HEK293T (cell line): ENCODE measurements around the gene SNX32.
"Not testable (repeated sequence)": the region's sequence is repeated elsewhere in the genome, so short reads cannot be mapped to it uniquely, and the experiment has no call there.

Experiments used
- CTCF ChIA-PET: fragments of 350-600 bp; formaldehyde crosslinking; extraction: SDS; loops from one replicate; lab custom pipeline; 2021; ENCODE audit warnings: antibody characterized with exemption, inconsistent platforms; lab: Yijun Ruan, JAX
- POLR2A ChIA-PET: fragments of 350-600 bp; formaldehyde crosslinking; extraction: SDS; loops from one replicate; lab custom pipeline; 2020; ENCODE audit warnings: antibody characterized with exemption, inconsistent platforms; lab: Yijun Ruan, JAX
- DNase-seq: peaks from one replicate; pipeline ENCODE4 v3.0.0; 2012; ENCODE audit warnings: mixed read lengths; ENCODE audit errors: extremely low spot score
- ARNT ChIP-seq: fragments of 450-650 bp; IDR thresholded peaks from 2 replicates; pipeline ENCODE4 v1.6.1; 2017; ENCODE audit warnings: mild to moderate bottlenecking
- BHLHE40 ChIP-seq: fragments of 450-650 bp; IDR thresholded peaks from 2 replicates; pipeline ENCODE4 v1.6.1; 2016; ENCODE audit warnings: mild to moderate bottlenecking, moderate library complexity, borderline replicate concordance
- CTBP1 ChIP-seq: fragments of 450-650 bp; IDR thresholded peaks from 2 replicates; pipeline ENCODE4 v1.6.1; 2016; ENCODE audit warnings: borderline replicate concordance
- ELF4 ChIP-seq: fragments of 450-650 bp; IDR thresholded peaks from 2 replicates; pipeline ENCODE4 v1.6.1; 2017; ENCODE audit warnings: antibody characterized with exemption
- FOXA1 ChIP-seq: fragments of 450-650 bp; IDR thresholded peaks from 2 replicates; pipeline ENCODE4 v1.6.1; 2016; ENCODE audit warnings: mild to moderate bottlenecking
- FOXK2 ChIP-seq: fragments of 450-650 bp; IDR thresholded peaks from 2 replicates; pipeline ENCODE4 v1.6.1; 2016; ENCODE audit warnings: mild to moderate bottlenecking
- FOXM1 ChIP-seq: fragments of 450-650 bp; IDR thresholded peaks from 2 replicates; pipeline ENCODE4 v1.6.1; 2017; ENCODE audit warnings: mild to moderate bottlenecking, borderline replicate concordance
- HDGF ChIP-seq: fragments of 450-650 bp; IDR thresholded peaks from 2 replicates; pipeline ENCODE4 v1.6.1; 2017; ENCODE audit warnings: antibody characterized with exemption, borderline replicate concordance
- L3MBTL2 ChIP-seq: fragments of 450-650 bp; conservative IDR thresholded peaks from 2 replicates; pipeline ENCODE4 v1.6.1; 2016; ENCODE audit warnings: mild to moderate bottlenecking
- LEF1 ChIP-seq: fragments of 450-650 bp; IDR thresholded peaks from 2 replicates; pipeline ENCODE4 v1.6.1; 2017; ENCODE audit warnings: mild to moderate bottlenecking, borderline replicate concordance
- NFRKB ChIP-seq: fragments of 450-650 bp; IDR thresholded peaks from 2 replicates; pipeline ENCODE4 v1.6.1; 2016; ENCODE audit warnings: mild to moderate bottlenecking, moderate library complexity
- PKNOX1 ChIP-seq: fragments of 450-650 bp; IDR thresholded peaks from 2 replicates; pipeline ENCODE4 v1.6.1; 2016
- SP1 ChIP-seq: fragments of 450-650 bp; IDR thresholded peaks from 2 replicates; pipeline ENCODE4 v1.6.1; 2017
- SUZ12 ChIP-seq: fragments of 450-650 bp; IDR thresholded peaks from 2 replicates; pipeline ENCODE4 v1.6.1; 2016; ENCODE audit warnings: mild to moderate bottlenecking
- TARDBP ChIP-seq: fragments of 450-650 bp; IDR thresholded peaks from 2 replicates; pipeline ENCODE4 v1.6.1; 2016
- ZNF384 ChIP-seq: fragments of 450-650 bp; IDR thresholded peaks from 2 replicates; pipeline ENCODE4 v1.6.1; 2016

Gene SNX32

GRCh38 chr11:65844231-65844872, 10.6 kb downstream of the SNX32 start:
- DNase-seq, result no peak
- CTCF ChIA-PET, result no interaction called here
- TF ChIP-seq ARNT (no peak), PKNOX1 (no peak)
- POLR2A ChIA-PET, result interaction anchor here (1.1 kb wide), 1 partner anchor 15 kb away, joined by 5 read pairs; no protein-coding TSS in a partner anchor

- TF ChIP-seq SUZ12 (no peak), L3MBTL2 (no peak)
- no peak for DNase-seq
- ChIA-PET POLR2A (interaction anchor here (2.1 to 7.1 kb wide), 2 partner anchors 12 to 128 kb away, joined by 4 to 44 read pairs; partner anchors contain the start of genes MUS81 and RNASEH2C), CTCF (interaction anchor here (1.2 kb wide), 1 partner anchor 142 kb away, joined by 3 read pairs; no protein-coding TSS in a partner anchor)
These were observed 14.0 kb downstream of the SNX32 start for GRCh38 chr11:65847746-65848145.

DNA sequence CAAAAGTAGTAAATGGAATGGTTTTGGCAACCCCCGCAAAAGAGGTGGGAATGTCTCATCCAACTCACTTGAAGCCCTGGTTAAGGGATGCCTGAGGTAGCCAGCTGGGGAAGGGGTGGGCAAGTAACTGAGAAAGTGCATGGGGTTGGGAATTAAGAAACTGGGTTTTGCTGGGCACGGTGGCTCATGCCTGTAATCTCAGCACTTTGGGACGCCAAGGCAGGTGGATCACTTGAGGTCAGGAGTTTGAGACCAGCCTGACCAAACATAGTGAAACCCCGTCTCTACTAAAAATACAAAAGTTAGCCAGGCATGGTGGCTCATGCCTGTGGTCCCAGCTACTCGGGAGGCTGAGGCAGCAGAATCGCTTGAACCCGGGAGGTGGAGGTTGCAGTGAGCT, 14.9 kb downstream of the SNX32 start:
- ChIA-PET CTCF (interaction anchor here (0.9 to 3.4 kb wide), 4 partner anchors 11 to 143 kb away, joined by 3 to 19 read pairs (median 3); partner anchors contain the start of gene MUS81), POLR2A (interaction anchor here (7.1 kb wide), 1 partner anchor 11 kb away, joined by 44 read pairs; the partner anchor contains the start of gene MUS81)
- not testable (repeated sequence) for DNase-seq

GRCh38 chr11:65849366-65849765, 15.6 kb downstream of the SNX32 start:
- POLR2A ChIA-PET, result interaction anchor here (0.9 to 7.1 kb wide), 3 partner anchors 11 to 138 kb away, joined by 3 to 44 read pairs (median 5); partner anchors contain the start of genes KAT5 and MUS81
- no peak for TF ChIP-seq CTBP1

DNA sequence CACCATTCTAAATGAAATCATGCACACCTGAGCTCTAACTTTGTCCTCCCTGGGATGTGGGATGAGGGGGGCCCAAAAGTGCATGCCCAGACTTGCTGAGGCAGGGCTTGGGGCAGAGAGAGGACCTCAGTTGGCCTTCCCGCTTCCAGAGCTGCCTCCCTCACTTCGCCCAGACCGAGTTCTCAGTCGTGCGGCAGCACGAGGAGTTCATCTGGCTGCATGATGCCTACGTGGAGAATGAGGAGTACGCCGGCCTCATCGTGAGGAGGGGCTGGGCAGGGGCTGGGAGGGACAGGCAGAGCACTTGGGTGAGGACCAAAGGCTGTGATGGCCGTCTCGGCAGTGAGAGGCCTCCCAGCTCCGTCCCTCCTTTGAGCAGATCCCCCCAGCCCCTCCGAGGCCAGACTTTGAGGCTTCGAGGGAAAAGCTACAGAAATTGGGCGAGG, 16.0 kb downstream of the SNX32 start:
- TF ChIP-seq ZNF384, result no peak
- TF ChIP-seq PKNOX1, result no peak
- no peak for TF ChIP-seq CTBP1
- TF ChIP-seq TARDBP, result no peak
- TF ChIP-seq FOXA1, result no peak
- no peak for TF ChIP-seq FOXK2
- TF ChIP-seq L3MBTL2, result no peak
- no peak for TF ChIP-seq SUZ12
- no peak for TF ChIP-seq BHLHE40
- TF ChIP-seq HDGF, result no peak
- TF ChIP-seq SP1, result no peak
- TF ChIP-seq ARNT, result no peak
- TF ChIP-seq NFRKB, result no peak
- TF ChIP-seq ELF4, result no peak
- TF ChIP-seq LEF1, result no peak
- no peak for TF ChIP-seq FOXM1
- DNase-seq, result no peak
- POLR2A ChIA-PET, result interaction anchor here (0.9 to 7.1 kb wide), 3 partner anchors 10 to 138 kb away, joined by 3 to 44 read pairs (median 5); partner anchors contain the start of genes KAT5 and MUS81
- CTCF ChIA-PET, result interaction anchor here (1.1 to 3.4 kb wide), 2 partner anchors 10 to 35 kb away, joined by 3 to 19 read pairs; partner anchors contain the start of gene MUS81

More at GRCh38 chr11:65849366-65849765, 15.6 kb downstream of the SNX32 start:
- CTCF ChIA-PET, result interaction anchor here (1.0 to 3.4 kb wide), 2 partner anchors 11 to 35 kb away, joined by 3 to 19 read pairs; partner anchors contain the start of gene MUS81
- DNase-seq, result no peak

DNA sequence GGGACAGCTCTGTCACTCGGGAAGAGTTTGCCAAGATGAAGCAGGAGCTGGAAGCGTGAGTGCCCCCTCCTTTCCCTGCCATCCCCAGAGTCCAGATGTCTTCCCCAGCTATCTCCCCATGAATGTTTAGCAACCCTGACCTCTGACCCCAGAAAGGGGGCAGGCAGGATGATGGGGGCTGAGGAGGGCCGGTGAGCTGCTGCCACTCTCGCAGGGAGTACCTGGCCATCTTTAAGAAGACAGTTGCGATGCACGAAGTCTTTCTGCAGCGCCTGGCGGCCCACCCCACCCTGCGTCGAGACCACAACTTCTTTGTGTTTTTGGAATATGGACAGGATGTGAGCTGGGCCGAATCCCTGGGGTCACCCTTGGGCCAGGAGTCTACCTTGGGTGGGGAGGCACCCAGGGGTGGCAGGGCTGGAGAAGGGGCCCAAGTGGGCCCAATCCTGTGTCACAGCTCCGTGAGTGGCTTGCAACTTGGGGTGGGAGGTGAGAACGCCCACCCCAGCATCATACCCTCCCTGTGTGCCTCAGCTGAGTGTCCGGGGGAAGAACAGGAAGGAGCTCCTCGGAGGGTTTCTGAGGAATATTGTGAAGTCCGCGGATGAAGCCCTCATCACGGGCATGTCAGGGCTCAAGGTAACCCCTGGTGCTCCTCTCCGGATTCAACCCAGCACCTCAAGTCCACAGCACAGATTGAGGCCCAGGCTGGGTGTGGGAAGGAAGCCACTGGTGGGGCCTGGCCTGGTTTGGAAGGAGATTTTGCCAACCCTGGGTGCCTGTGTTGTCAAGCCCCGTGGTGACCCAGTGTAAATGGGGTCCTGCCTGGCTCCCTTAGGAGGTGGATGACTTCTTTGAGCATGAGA, 16.7 kb downstream of the SNX32 start:
- TF ChIP-seq ELF4 (no peak), SUZ12 (no peak), TARDBP (no peak)
- DNase-seq, result no peak
- ChIA-PET CTCF (interaction anchor here (1.1 to 3.4 kb wide), 2 partner anchors 10 to 34 kb away, joined by 3 to 19 read pairs; partner anchors contain the start of gene MUS81), POLR2A (interaction anchor here (0.6 to 7.1 kb wide), 4 partner anchors 10 to 139 kb away, joined by 3 to 44 read pairs (median 6); partner anchors contain the start of genes FIBP, KAT5 and MUS81)

GRCh38 chr11:65851083-65851579, 17.4 kb downstream of the SNX32 start:
- DNase-seq, result peak; percentile 55
- POLR2A ChIA-PET, result interaction anchor here (0.6 to 7.1 kb wide), 3 partner anchors 9 to 133 kb away, joined by 3 to 44 read pairs (median 6); partner anchors contain the start of genes FIBP and MUS81
- TF ChIP-seq L3MBTL2, result no peak
- TF ChIP-seq FOXA1, result no peak
- TF ChIP-seq SP1, result no peak
- TF ChIP-seq ZNF384, result no peak
- no peak for TF ChIP-seq CTBP1
- TF ChIP-seq BHLHE40, result no peak
- TF ChIP-seq SUZ12, result no peak
- no peak for TF ChIP-seq HDGF
- TF ChIP-seq NFRKB, result no peak
- TF ChIP-seq FOXK2, result no peak
- TF ChIP-seq PKNOX1, result no peak
- no peak for TF ChIP-seq LEF1

More at GRCh38 chr11:65851083-65851579, 17.4 kb downstream of the SNX32 start:
- CTCF ChIA-PET, result interaction anchor here (1.0 to 3.4 kb wide), 2 partner anchors 9 kb away, joined by 3 to 19 read pairs; partner anchors contain the start of gene MUS81
